DND-41 (cell line): ENCODE results near the gene PPP2R2D.

Experiments used
- ATAC-seq: fragments of 200-7000 bp; cut with Tn5 transposase; 3 replicates; pipeline ENCODE4 v1.9.1; 2021; ENCODE audit warnings: low read depth; ENCODE audit not compliant: insufficient read depth
- DNase-seq: peaks from one replicate; pipeline ENCODE4 v3.0.0-alpha.2; 2020
- H2AFZ ChIP-seq: 2 replicates; pipeline ENCODE4 v1.6.0; 2012; ENCODE audit warnings: low read depth, low read length
- H3K27ac ChIP-seq: 2 replicates; pipeline ENCODE4 v1.5.1; 2012; ENCODE audit warnings: low read length, inconsistent platforms
- H3K27me3 ChIP-seq: fragments of 200-600 bp; sonication (generic); 2 replicates; pipeline ENCODE4 v1.6.0; 2012; ENCODE audit warnings: low read length, mild to moderate bottlenecking, inconsistent platforms; ENCODE audit not compliant: insufficient read depth, poor library complexity
- H3K36me3 ChIP-seq: 2 replicates; pipeline ENCODE4 v1.5.1; 2012; ENCODE audit warnings: low read length, inconsistent platforms; ENCODE audit not compliant: insufficient read depth
- H3K4me1 ChIP-seq: 2 replicates; pipeline ENCODE4 v1.5.1; 2012; ENCODE audit warnings: mild to moderate bottlenecking, low read length; ENCODE audit not compliant: insufficient read depth
- H3K4me2 ChIP-seq: 2 replicates; pipeline ENCODE4 v1.6.0; 2012; ENCODE audit warnings: mild to moderate bottlenecking, moderate library complexity, low read length, inconsistent platforms; ENCODE audit not compliant: insufficient read depth
- H3K4me3 ChIP-seq, 2 experiments: fragments of 200-600 bp in 1 of 2; shearing (Covaris generic) in 1 of 2; 2 replicates each; pipeline ENCODE4 v1.5.1; 2012 to 2016; ENCODE audit warnings: inconsistent platforms in 2 of 2, low read length in 2 of 2, mild to moderate bottlenecking in 2 of 2, low read depth in 1 of 2, moderate library complexity in 1 of 2
- H3K79me2 ChIP-seq: 2 replicates; pipeline ENCODE4 v1.6.0; 2012; ENCODE audit warnings: low read length, inconsistent platforms; ENCODE audit not compliant: insufficient read depth
- H3K9ac ChIP-seq: 2 replicates; pipeline ENCODE4 v1.6.0; 2012; ENCODE audit warnings: low read depth, mild to moderate bottlenecking, inconsistent platforms, low read length, moderate library complexity
- H3K9me3 ChIP-seq: 2 replicates; pipeline ENCODE4 v1.5.1; 2012; ENCODE audit warnings: low read length, moderate library complexity, mild to moderate bottlenecking, inconsistent platforms; ENCODE audit not compliant: insufficient read depth, severe bottlenecking
- H4K20me1 ChIP-seq: 2 replicates; pipeline ENCODE4 v1.6.0; 2012; ENCODE audit warnings: low read length; ENCODE audit not compliant: insufficient read depth
- CTCF ChIP-seq: IDR thresholded peaks from 2 replicates; pipeline ENCODE4 v1.5.1; 2012; ENCODE audit warnings: borderline replicate concordance, low read length, moderate library complexity, mild to moderate bottlenecking; ENCODE audit not compliant: poor library complexity, severe bottlenecking; ENCODE audit errors: extremely low read depth
- EZH2 ChIP-seq: IDR thresholded peaks from 3 replicates; pipeline ENCODE4 v1.6.1; 2012; ENCODE audit warnings: borderline replicate concordance, low read depth, mild to moderate bottlenecking, moderate library complexity, low read length, inconsistent platforms; ENCODE audit not compliant: severe bottlenecking

Gene PPP2R2D

GRCh38 chr10:131938681-131939080 is 37.9 kb downstream of the PPP2R2D start:
- Histone ChIP-seq H3K4me2 (no peak overlapping the region), H3K79me2 (peaks cover 42% of the 10 kb centered on the region), H3K9me3 (no peaks in the 10 kb centered on the region), H3K4me3 (no peak overlapping the region), H3K4me1 (peaks cover 9% of the 10 kb centered on the region), H3K36me3 (peaks cover 76% of the 10 kb centered on the region), H3K27ac (no peak overlapping the region), H3K9ac (no peak overlapping the region), H3K27me3 (no peaks in the 10 kb centered on the region), H4K20me1 (peaks cover 48% of the 10 kb centered on the region), H2AFZ (no peak overlapping the region)
- ATAC-seq: no peak
- TF ChIP-seq EZH2: no peak
- no peak for TF ChIP-seq CTCF
- no peak for DNase-seq

- Histone ChIP-seq H3K36me3 (peaks cover 84% of the 10 kb centered on the region), H3K27ac (no peak overlapping the region)
- no peak for TF ChIP-seq EZH2
These were observed 41.6 kb downstream of the PPP2R2D start for GRCh38 chr10:131942455-131942854.

GRCh38 chr10:131943021-131943814 is 42.4 kb downstream of the PPP2R2D start:
- DNase-seq: no peak
- peak; percentile 49; the same call in 2 of the 3 replicates for ATAC-seq
- Histone ChIP-seq H3K27me3 (no peaks in the 10 kb centered on the region), H3K9me3 (no peaks in the 10 kb centered on the region), H4K20me1 (peaks cover 16% of the 10 kb centered on the region; the same call in 1 of the 2 replicates), H3K4me3 (no peak overlapping the region), H3K9ac (no peak overlapping the region), H3K4me1 (no peaks in the 10 kb centered on the region), H3K36me3 (peaks cover 85% of the 10 kb centered on the region), H3K79me2 (peaks cover 2% of the 10 kb centered on the region; the same call in 1 of the 2 replicates), H2AFZ (no peak overlapping the region), H3K27ac (no peak overlapping the region), H3K4me2 (no peak overlapping the region)
- no peak for TF ChIP-seq EZH2
- peak; percentile 43 for TF ChIP-seq CTCF

More at GRCh38 chr10:131942455-131942854, 41.6 kb downstream of the PPP2R2D start:
- no peak for DNase-seq
- H3K4me1 ChIP-seq: no peaks in the 10 kb centered on the region
- ATAC-seq: no peak
- no peaks in the 10 kb centered on the region for H3K27me3 ChIP-seq
- no peak overlapping the region for H3K4me2 ChIP-seq
- peaks cover 21% of the 10 kb centered on the region for H4K20me1 ChIP-seq
- H3K9me3 ChIP-seq: no peaks in the 10 kb centered on the region
- H2AFZ ChIP-seq: no peak overlapping the region
- no peak overlapping the region for H3K4me3 ChIP-seq
- peaks cover 7% of the 10 kb centered on the region for H3K79me2 ChIP-seq
- H3K9ac ChIP-seq: no peak overlapping the region

GRCh38 chr10:131944412-131944811 is 43.6 kb downstream of the PPP2R2D start:
- Histone ChIP-seq H4K20me1 (peaks cover 19% of the 10 kb centered on the region), H3K79me2 (peaks cover 2% of the 10 kb centered on the region; the same call in 1 of the 2 replicates), H3K9me3 (no peaks in the 10 kb centered on the region), H3K4me1 (no peaks in the 10 kb centered on the region), H3K36me3 (peaks cover 89% of the 10 kb centered on the region), H3K4me3 (no peak overlapping the region), H3K9ac (no peak overlapping the region), H3K4me2 (no peak overlapping the region), H3K27me3 (no peaks in the 10 kb centered on the region), H2AFZ (no peak overlapping the region), H3K27ac (no peak overlapping the region)
- no peak for TF ChIP-seq EZH2
- TF ChIP-seq CTCF: no peak
- ATAC-seq (no peak), DNase-seq (no peak)
